ENCODE results near the gene STK25.
"Not testable (repeated sequence)": the region's sequence is repeated elsewhere in the genome, so short reads cannot be mapped to it uniquely, and the experiment has no call there.

DNA sequence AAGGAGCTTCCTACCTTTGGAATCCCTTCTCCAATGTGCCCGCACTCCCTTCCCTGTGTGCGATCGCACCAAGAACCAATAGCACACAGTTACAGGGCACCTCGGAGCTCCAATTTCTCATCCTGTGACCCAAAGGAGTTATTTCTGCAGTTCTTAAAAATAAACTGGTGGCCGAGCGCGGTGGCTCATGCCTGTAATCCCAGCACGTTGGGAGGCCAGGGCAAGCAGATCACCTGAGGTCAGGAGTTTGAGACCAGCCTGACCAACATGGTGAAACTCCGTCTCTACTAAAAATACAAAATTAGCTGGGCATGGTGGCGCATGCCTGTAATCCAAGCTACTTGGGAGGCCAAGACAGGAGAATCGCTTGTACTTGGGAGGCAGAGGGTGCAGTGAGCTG is 2.1 kb downstream of the STK25 start:
- TF ChIP-seq, protein P1, sequence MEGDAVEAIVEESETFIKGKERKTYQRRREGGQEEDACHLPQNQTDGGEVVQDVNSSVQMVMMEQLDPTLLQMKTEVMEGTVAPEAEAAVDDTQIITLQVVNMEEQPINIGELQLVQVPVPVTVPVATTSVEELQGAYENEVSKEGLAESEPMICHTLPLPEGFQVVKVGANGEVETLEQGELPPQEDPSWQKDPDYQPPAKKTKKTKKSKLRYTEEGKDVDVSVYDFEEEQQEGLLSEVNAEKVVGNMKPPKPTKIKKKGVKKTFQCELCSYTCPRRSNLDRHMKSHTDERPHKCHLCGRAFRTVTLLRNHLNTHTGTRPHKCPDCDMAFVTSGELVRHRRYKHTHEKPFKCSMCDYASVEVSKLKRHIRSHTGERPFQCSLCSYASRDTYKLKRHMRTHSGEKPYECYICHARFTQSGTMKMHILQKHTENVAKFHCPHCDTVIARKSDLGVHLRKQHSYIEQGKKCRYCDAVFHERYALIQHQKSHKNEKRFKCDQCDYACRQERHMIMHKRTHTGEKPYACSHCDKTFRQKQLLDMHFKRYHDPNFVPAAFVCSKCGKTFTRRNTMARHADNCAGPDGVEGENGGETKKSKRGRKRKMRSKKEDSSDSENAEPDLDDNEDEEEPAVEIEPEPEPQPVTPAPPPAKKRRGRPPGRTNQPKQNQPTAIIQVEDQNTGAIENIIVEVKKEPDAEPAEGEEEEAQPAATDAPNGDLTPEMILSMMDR (IDR thresholded peaks at IDR 0.05; ENCODE audit: low read depth, low read length), result not testable (repeated sequence)
- TF ChIP-seq EZH2phosphoT487 (IDR thresholded peaks at IDR 0.05; ENCODE audit: low read depth), result not testable (repeated sequence)
